HCT116 (cell line): Measurements from ENCODE around the gene DCAF8L2. TPM values are rescaled to one million over a fixed set of nuclear protein-coding genes. Genes with fewer than 3 reads are reported as not detected.

Experiments
- ATAC-seq: fragments of 200-7000 bp; cut with Tn5 transposase; 2 replicates; pipeline ENCODE4 v1.9.1; 2020; ENCODE audit warnings: mild to moderate bottlenecking, moderate library complexity
- BruUV-seq: library from RNA; stranded (reverse); fragments of 400-500 nt; replicated peaks from 2 replicates; lab custom pipeline; 2021; lab: Mats Ljungman, UMichigan
- CTCF ChIA-PET: fragments of 300-600 bp; sonication (Branson Sonifier 250); formaldehyde crosslinking; loops from one replicate; lab custom pipeline; 2021; ENCODE audit warnings: antibody characterized with exemption; lab: Charles Lee
- POLR2A ChIA-PET: fragments of 300-600, 350-600 bp; sonication (Branson Sonifier 250); formaldehyde crosslinking; loops from one replicate; lab custom pipeline; 2021; ENCODE audit warnings: antibody characterized with exemption; lab: Charles Lee
- RAD21 ChIA-PET, 2 experiments: fragments of 300-600 bp; sonication (Branson Sonifier 250); formaldehyde crosslinking; loops; one replicate each; lab custom pipeline; 2023; ENCODE audit warnings: low total read pairs in 2 of 2; ENCODE audit not compliant: uncharacterized antibody in 2 of 2, unreplicated experiment in 2 of 2, low non-redundant PET in 1 of 2; lab: Charles Lee
- DNase-seq: peaks from one replicate; pipeline ENCODE4 v3.0.0-alpha.2; 2010; ENCODE audit warnings: low read depth, low spot score
- H2AFZ ChIP-seq: fragments of 200-600 bp; shearing (Covaris generic), sonication (generic); 2 replicates; pipeline ENCODE4 v1.6.1; 2017; ENCODE audit warnings: low read depth, mixed run types, mixed read lengths, antibody characterized with exemption, low read length; ENCODE audit not compliant: poor library complexity, severe bottlenecking
- H3K27ac ChIP-seq: 2 replicates; pipeline ENCODE4 v1.5.1; 2012; ENCODE audit warnings: low read depth, low read length
- H3K27me3 ChIP-seq: fragments of 200-600 bp; sonication (generic); 2 replicates; pipeline ENCODE4 v1.6.1; 2016; ENCODE audit warnings: mixed run types, low read length, mixed read lengths; ENCODE audit not compliant: insufficient read depth
- H3K36me3 ChIP-seq, 2 experiments: fragments of 200-500 bp in 1 of 2; fragments of 200-600 bp in 1 of 2; sonication (Bioruptor generic) in 1 of 2; sonication (generic) in 1 of 2; 2 replicates each; pipeline versions ENCODE4 v1.5.1 to v1.6.1; 2014 to 2016; ENCODE audit warnings: low read length in 2 of 2, inconsistent platforms in 1 of 2, mixed read lengths in 1 of 2, mixed run types in 1 of 2; ENCODE audit not compliant: insufficient read depth in 2 of 2, control insufficient read depth in 1 of 2
- H3K4me1 ChIP-seq, 2 experiments: fragments of 200-600 bp in 1 of 2; sonication (generic) in 1 of 2; 2 replicates each; pipeline versions ENCODE4 v1.5.1 to v1.6.1; 2012 to 2017; ENCODE audit warnings: low read length in 2 of 2, inconsistent platforms in 1 of 2, mild to moderate bottlenecking in 1 of 2, mixed read lengths in 1 of 2, mixed run types in 1 of 2, moderate library complexity in 1 of 2; ENCODE audit not compliant: insufficient read depth in 2 of 2, control insufficient read depth in 1 of 2
- H3K4me2 ChIP-seq: fragments of 200-600 bp; sonication (generic); 2 replicates; pipeline ENCODE4 v1.6.1; 2017; ENCODE audit warnings: mixed run types, low read length, mixed read lengths
- H3K4me3 ChIP-seq, 2 experiments: fragments of 200-600 bp in 1 of 2; sonication (generic) in 1 of 2; replicated peaks in 1 of 2; 2 replicates each; pipeline ENCODE4 v1.5.1; 2011 to 2016; ENCODE audit warnings: low read length in 2 of 2, control low read depth in 1 of 2, low read depth in 1 of 2, mild to moderate bottlenecking in 1 of 2, mixed read lengths in 1 of 2, mixed run types in 1 of 2
- H3K79me2 ChIP-seq: fragments of 200-600 bp; sonication (generic); 2 replicates; pipeline ENCODE4 v1.6.1; 2017; ENCODE audit warnings: mild to moderate bottlenecking, mixed run types, low read length, moderate library complexity, mixed read lengths; ENCODE audit not compliant: insufficient read depth
- H3K9ac ChIP-seq: fragments of 200-600 bp; sonication (generic); 2 replicates; pipeline ENCODE4 v1.6.1; 2016; ENCODE audit warnings: low read length, mixed read lengths
- H3K9me2 ChIP-seq: fragments of 200-600 bp; sonication (generic), shearing (Covaris generic); 2 replicates; pipeline ENCODE4 v1.6.1; 2017; ENCODE audit warnings: mixed run types, mild to moderate bottlenecking, moderate library complexity; ENCODE audit not compliant: insufficient read depth
- H3K9me3 ChIP-seq, 2 experiments: fragments of 200-500 bp in 1 of 2; fragments of 200-600 bp in 1 of 2; sonication (Bioruptor generic) in 1 of 2; sonication (generic) in 1 of 2; 2 replicates each; pipeline ENCODE4 v1.6.1; 2014 to 2017; ENCODE audit warnings: low read length in 2 of 2, mixed read lengths in 2 of 2, inconsistent platforms in 1 of 2, low read depth in 1 of 2, mild to moderate bottlenecking in 1 of 2, mixed run types in 1 of 2, moderate library complexity in 1 of 2; ENCODE audit not compliant: control insufficient read depth in 1 of 2, insufficient read depth in 1 of 2
- H4K20me1 ChIP-seq: fragments of 200-600 bp; sonication (generic), shearing (Covaris generic); 2 replicates; pipeline ENCODE4 v1.6.1; 2017; ENCODE audit warnings: mixed run types, mild to moderate bottlenecking, moderate library complexity; ENCODE audit not compliant: insufficient read depth
- ATF3 ChIP-seq: IDR thresholded peaks from 2 replicates; pipeline ENCODE4 v1.6.1; 2012
- CBX3 ChIP-seq: IDR thresholded peaks from 2 replicates; pipeline ENCODE4 v1.6.1; 2012; ENCODE audit warnings: low read depth
- CEBPB ChIP-seq: IDR thresholded peaks from 2 replicates; pipeline ENCODE4 v1.6.1; 2012; ENCODE audit warnings: low read depth
- CTCF ChIP-seq, 3 experiments: fragments of 200-600 bp in 1 of 3; sonication (generic) in 1 of 3; IDR thresholded peaks in 2 of 3; conservative IDR thresholded peaks in 1 of 3; 2 replicates each; pipeline ENCODE4 v1.5.1; 2012 to 2017; ENCODE audit warnings: low read depth in 2 of 3, low read length in 2 of 3, antibody characterized with exemption in 1 of 3, borderline replicate concordance in 1 of 3, control low read depth in 1 of 3, mild to moderate bottlenecking in 1 of 3, mixed read lengths in 1 of 3, mixed run types in 1 of 3, moderate library complexity in 1 of 3; ENCODE audit not compliant: insufficient read depth in 1 of 3
- EGR1 ChIP-seq: IDR thresholded peaks from 2 replicates; pipeline ENCODE4 v1.6.1; 2012; ENCODE audit warnings: low read depth
- EZH2 ChIP-seq: fragments of 200-600 bp; sonication (generic); IDR thresholded peaks from 2 replicates; pipeline ENCODE4 v1.6.1; 2017; ENCODE audit warnings: antibody characterized with exemption, mixed run types
- EZH2phosphoT487 ChIP-seq: fragments of 200-600 bp; IDR thresholded peaks from 2 replicates; pipeline ENCODE4 v1.6.1; 2018; ENCODE audit warnings: antibody characterized with exemption, borderline replicate concordance
- FOSL1 ChIP-seq: IDR thresholded peaks from 2 replicates; pipeline ENCODE4 v1.6.1; 2012; ENCODE audit warnings: low read depth
- JUND ChIP-seq: IDR thresholded peaks from 2 replicates; pipeline ENCODE4 v1.6.1; 2012
- MAX ChIP-seq: IDR thresholded peaks from 2 replicates; pipeline ENCODE4 v1.6.1; 2012
- POLR2A ChIP-seq: IDR thresholded peaks from 2 replicates; pipeline ENCODE4 v1.7.0; 2011; ENCODE audit warnings: borderline replicate concordance; ENCODE audit not compliant: insufficient read depth, insufficient read length; ENCODE audit errors: extremely low read depth
- POLR2AphosphoS5 ChIP-seq: IDR thresholded peaks from 2 replicates; pipeline ENCODE4 v1.6.1; 2011; ENCODE audit warnings: mild to moderate bottlenecking, low read depth, low read length, moderate library complexity
- RAD21 ChIP-seq: IDR thresholded peaks from 2 replicates; pipeline ENCODE4 v1.6.1; 2012; ENCODE audit warnings: low read depth, mild to moderate bottlenecking
- SIN3A ChIP-seq: IDR thresholded peaks from 2 replicates; pipeline ENCODE4 v1.6.1; 2012; ENCODE audit warnings: low read depth
- YY1 ChIP-seq: IDR thresholded peaks from 2 replicates; pipeline ENCODE4 v1.6.1; 2011; ENCODE audit warnings: low read length, low read depth, moderate library complexity, mild to moderate bottlenecking; ENCODE audit not compliant: insufficient replicate concordance; ENCODE audit errors: extremely low read depth
- ZBTB33 ChIP-seq: IDR thresholded peaks from 2 replicates; pipeline ENCODE4 v1.6.1; 2011; ENCODE audit warnings: mild to moderate bottlenecking, low read length, moderate library complexity; ENCODE audit not compliant: insufficient replicate concordance; ENCODE audit errors: extremely low read depth
- ZFX ChIP-seq: fragments of 450-650 bp; IDR thresholded peaks from 2 replicates; pipeline ENCODE4 v1.6.1; 2017
- intact Hi-C: fragments of 100-400 bp; cut with micrococcal nuclease; formaldehyde crosslinking; loops from 2 replicates; pipeline ENCODE4 v1.10.0; 2022
- total RNA-seq: library from RNA; stranded (reverse); gene quantifications from one replicate; pipeline ENCODE4 v1.2.1, GENCODE V29; 2021; ENCODE audit not compliant: unreplicated experiment

DCAF8L2 gene
- total RNA-seq, 1 experiment from 2014 or later: not detected

- H3K9me3 ChIP-seq: no peaks in the 10 kb centered on the region
- no TSS peak for BruUV-seq
- no peaks in the 10 kb centered on the region for H3K36me3 ChIP-seq
- no peak overlapping the region for H3K27ac ChIP-seq
- no peaks in the 10 kb centered on the region for H4K20me1 ChIP-seq
- no peak for DNase-seq
- intact Hi-C loops: no loop called here
- CTCF ChIA-PET: no interaction called here
- no peaks in the 10 kb centered on the region for H3K27me3 ChIP-seq
- H3K9me2 ChIP-seq: no peaks in the 10 kb centered on the region
- no peaks in the 10 kb centered on the region for H3K4me1 ChIP-seq
- TF ChIP-seq POLR2A (no peak), EGR1 (no peak), POLR2AphosphoS5 (no peak), ZFX (no peak), CBX3 (no peak), FOSL1 (no peak), SIN3A (no peak), JUND (no peak), MAX (no peak), ZBTB33 (no peak), YY1 (no peak), EZH2 (no peak), CEBPB (no peak), RAD21 (no peak), EZH2phosphoT487 (no peak), CTCF (IDR thresholded peaks at IDR 0.05 in 2 of 3, conservative IDR thresholded peaks at IDR 0.05 in 1 of 3; ENCODE audit: borderline replicate concordance in 1 of 3, insufficient read depth in 1 of 3, low read depth in 2 of 3, low read length in 2 of 3) (no peak), ATF3 (no peak)
- TF ChIP-seq, all 23 proteins: peak for 0
- no peak for ATAC-seq
- Histone ChIP-seq H3K9ac (no peak overlapping the region), H3K79me2 (no peaks in the 10 kb centered on the region), H3K4me3 (no peak overlapping the region), H2AFZ (no peak overlapping the region), H3K4me2 (no peak overlapping the region)
- RAD21 ChIA-PET: no interaction called here
- POLR2A ChIA-PET: no interaction called here
Measured at GRCh38 chrX:27633328-27633727, 43.2 kb downstream of the DCAF8L2 start.
